Activated CD8-positive, alpha-beta memory T cell treated with anti-CD3 and anti-CD28 coated beads for 4 hours (primary cell): Measurements from ENCODE around the gene IZUMO2.
"Not testable (repeated sequence)": the region's sequence is repeated elsewhere in the genome, so short reads cannot be mapped to it uniquely, and the experiment has no call there.

Source experiments
- DNase-seq, 2 donors: peaks; one replicate each; pipeline ENCODE4 v3.0.0-alpha.2; 2020; ENCODE audit warnings: low read depth in 2 of 2

The IZUMO2 gene

DNA sequence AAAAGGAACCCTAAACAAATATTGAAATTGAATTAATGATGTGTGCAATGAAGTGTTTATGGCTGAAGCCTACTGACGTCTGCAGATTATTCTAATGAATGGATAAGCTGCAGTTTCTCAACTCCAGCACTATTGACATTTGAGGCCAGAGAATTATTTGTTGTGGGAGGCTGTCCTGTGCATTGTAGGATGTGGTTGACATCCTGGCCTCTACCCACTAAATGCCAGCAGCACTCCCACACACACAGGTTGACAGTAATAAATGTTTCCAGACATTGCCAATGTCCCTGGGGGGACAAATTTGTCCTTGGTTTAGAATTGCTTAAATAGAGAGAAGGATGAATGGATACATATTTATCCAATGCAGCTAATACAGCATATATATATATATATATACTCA lies 21.1 kb upstream of the IZUMO2 start:
- DNase-seq = no peak

DNA sequence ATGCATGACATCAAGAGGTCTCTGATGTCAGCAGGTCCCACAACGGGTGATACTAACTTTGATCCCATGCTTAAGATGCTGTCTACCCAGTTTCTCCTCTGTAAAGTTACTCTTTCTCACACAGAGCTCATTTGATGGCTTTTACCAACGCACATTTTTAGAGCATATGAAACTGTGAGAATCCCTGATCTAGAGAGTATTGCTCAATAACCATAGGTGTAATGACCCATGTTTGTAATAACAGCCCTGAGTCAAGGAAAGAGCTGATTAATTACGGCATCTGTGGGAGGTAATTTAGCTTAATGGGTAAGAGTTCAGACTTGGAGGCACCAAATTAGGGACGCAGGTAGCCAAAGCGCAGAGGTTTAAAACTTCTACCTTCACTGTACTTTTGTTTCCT lies 18.0 kb upstream of the IZUMO2 start:
- DNase-seq = no peak

DNA sequence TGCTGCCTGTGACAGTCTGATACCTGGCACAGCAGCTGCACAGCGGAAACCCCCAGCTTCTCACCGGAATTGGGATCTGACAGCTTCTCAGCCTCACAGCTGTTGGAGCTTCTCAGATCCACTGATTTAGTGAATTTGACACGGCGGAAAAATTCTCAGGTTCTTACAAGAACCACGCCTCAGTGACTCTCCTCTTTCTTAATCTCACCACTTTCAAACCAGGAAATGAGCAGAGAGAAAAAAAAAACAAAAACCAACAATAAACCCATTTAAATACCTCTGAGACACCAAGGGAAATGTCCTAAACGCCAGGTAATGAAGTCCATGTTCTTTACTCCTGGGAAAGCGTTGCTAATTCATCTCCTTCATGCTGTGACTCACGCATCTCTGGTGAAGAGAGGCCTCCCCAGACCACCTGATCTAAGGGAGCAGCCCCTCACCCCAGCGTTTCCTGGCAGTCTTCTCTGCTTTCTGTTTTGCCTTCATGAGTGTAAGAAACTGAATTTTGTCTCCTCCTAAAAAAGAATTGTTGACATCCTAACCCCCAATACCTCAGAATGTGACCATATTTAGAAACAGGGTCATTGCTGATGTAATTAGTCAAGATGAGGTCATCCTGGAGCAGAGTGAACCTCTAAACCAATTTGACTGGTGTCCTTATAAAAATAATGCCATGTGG lies 15.9 kb upstream of the IZUMO2 start:
- no peak for DNase-seq

- no peak for DNase-seq
These were observed 15.2 kb upstream of the IZUMO2 start for GRCh38 chr19:50178320-50178719.

DNA sequence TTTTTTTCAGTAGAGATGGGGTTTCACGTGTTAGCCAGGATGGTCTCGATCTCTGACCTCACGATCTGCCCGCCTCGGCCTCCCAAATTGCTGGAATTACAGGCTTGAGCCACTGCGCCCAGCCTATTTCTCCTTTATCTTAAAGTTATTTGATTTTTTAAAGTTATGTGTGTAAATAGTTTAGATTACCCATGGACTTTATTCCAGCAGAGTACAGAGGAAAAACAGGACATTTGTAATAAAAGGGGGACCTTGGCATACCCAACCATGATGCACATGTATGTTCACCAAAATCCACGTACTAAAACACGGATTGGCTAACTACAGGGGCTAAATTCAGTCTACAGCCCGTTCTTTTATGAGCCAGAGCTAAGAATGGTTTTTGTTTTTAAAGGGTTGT lies 13.7 kb upstream of the IZUMO2 start:
- no peak for DNase-seq

DNA sequence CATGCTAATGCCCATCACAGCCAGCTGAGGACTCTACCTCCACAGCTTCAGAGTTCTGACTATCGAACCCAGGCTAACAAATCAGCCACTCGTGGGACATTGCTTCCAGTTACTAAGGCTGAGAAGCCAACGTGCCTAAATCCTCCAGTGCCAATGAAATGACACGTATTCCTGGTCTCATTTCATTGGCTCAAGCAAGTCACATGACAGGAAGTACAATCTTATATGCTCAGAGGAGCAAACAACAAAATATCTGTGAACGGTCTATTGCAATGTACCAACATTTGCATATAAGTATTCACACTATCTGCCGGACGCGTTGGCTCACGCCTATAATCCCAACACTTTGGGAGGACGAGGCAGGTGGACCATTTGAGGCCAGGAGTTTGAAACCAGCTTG lies 12.8 kb upstream of the IZUMO2 start:
- no peak for DNase-seq

- no peak for DNase-seq
These were observed 11.2 kb upstream of the IZUMO2 start for GRCh38 chr19:50174100-50174793.

GRCh38 chr19:50173127-50173526 lies 10.0 kb upstream of the IZUMO2 start:
- no peak for DNase-seq

DNA sequence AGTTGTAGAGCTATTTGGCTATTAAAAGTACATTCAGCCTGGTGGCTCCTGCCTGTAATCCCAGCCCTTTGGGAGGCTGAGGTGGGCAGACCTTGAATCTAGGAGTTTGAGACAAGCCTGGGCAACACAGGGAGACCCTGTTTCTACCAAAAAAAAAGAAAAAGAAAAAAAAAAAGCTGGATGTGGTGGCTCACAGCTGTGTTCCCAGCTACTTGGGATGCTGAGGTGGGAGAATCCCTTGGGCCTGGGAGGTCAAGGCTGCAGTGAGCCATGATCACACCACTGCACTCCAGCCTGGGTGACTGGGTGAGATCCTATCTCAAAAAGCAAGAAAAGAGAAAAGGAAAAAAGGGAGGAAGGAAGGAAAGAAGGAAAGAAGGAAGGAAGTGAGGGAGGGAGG lies 9.6 kb upstream of the IZUMO2 start:
- DNase-seq = no peak

DNA sequence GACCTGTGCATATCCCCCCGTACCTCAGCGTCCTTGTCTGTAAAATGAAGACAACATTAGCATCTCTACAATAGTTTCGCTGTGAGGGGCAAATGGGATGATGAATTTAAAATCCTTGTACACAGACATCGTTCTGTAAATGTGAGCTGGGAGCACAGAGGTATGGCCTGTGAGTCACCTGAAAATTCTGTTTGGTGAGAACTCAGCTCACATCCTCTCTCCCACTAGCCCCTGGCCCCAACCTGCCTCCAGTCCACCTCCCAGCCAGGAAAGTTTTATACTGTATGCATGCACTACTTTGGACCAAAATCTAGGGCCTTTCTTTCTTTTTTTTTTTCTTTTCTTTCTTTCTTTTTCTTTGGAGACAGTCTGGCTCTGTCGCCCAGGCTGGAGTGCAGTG lies 8.7 kb upstream of the IZUMO2 start:
- no peak for DNase-seq

DNA sequence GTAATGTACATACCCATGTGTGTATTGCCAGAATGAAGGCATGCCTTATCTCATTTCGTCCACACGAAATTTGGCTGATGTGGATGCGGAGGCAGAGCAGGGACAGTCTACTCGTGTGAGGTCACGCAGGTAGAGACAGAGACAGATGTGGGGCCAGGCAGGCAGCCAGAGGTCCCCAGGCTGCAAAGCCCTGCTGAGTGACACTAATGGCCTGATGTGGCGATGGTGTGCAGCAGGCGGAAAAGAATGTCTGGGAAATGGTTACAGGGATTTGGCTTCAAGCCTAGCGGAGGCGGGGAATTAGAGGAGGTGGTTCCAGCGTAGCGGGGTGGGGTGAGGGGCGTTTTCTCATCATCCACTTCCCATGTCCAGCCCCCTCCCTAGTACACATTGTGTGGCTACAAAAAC lies 4.2 kb upstream of the IZUMO2 start:
- DNase-seq = no peak

GRCh38 chr19:50159078-50159477 lies 4.0 kb downstream of the IZUMO2 start:
- DNase-seq = no peak

- no peak for DNase-seq
These were observed 4.5 kb downstream of the IZUMO2 start for GRCh38 chr19:50158577-50158976.

- no peak for DNase-seq
These were observed 7.5 kb downstream of the IZUMO2 start for GRCh38 chr19:50155520-50156109.

GRCh38 chr19:50154529-50154928 lies 8.6 kb downstream of the IZUMO2 start:
- no peak for DNase-seq

DNA sequence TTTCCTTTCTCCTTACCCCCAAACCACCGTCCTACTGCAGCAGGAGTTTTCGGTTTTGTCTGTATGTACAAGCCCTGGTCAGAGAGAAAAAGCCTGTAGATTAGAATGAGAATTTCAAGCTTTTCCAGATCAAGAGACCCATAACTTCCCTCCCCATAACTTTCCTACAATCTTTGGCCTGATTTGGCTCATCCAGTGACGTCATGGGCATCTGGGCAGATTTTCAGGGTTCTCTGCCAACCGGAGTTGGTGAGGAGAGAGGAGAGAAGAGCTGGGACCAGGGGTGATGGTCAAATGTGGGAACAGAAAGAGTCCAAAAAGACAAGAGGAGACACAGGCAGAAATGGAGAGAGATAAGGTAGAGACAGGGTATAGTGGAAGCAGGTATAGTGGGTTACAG lies 10.5 kb downstream of the IZUMO2 start:
- no peak for DNase-seq

- no peak for DNase-seq
These were observed 14.6 kb downstream of the IZUMO2 start for GRCh38 chr19:50148528-50148927.

DNA sequence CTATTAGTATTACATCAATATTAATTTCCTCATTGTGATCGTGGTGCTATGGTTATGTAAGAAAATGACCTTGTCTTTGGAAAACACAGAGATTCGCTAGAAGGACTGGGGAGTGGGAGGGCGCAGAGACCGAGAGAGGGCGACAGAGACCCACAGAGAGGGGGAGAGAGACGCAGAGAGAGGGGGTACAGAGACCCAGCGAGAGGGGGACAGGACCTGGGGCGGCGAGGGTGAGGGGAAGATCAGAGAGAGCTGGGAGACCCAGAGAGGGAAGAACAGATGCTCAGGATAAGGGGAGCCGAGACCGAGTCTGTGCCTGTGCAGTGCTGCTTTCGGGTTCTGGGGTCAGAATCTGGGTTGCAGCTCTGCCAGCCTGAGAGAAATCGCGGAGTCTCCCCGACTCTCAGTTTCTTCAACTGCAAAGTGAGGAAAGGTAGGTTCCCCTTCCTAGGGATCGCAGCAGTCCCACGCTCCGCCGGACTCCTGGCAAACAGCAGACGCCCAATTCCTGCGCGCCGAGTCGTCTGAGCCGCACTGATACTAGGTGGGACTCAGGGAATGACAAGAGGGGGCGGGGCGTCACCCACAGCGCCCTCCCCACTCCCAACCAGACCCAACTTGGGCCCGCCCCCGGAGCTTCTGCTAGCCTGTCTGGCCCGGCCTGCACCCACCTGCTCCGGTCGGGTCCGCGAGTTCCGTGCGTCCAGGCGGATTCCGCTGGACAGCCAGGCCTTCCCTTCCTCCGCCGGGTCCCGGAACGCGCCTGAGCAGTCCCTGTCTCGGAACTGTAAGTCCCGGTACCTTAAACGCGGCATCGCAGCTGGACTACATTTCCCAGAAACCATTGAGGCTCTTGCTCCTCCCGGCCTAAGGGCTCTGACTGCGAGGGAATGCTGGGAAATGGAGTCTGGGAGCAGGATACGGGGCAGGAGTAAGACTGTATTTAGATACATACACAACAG lies 15.3 kb downstream of the IZUMO2 start:
- peak; percentile 31 to 36 for DNase-seq

GRCh38 chr19:50141921-50142320 lies 21.2 kb downstream of the IZUMO2 start:
- not testable (repeated sequence) for DNase-seq

- DNase-seq = not testable (repeated sequence)
These were observed 22.8 kb downstream of the IZUMO2 start for GRCh38 chr19:50140118-50140845.

GRCh38 chr19:50136603-50137365 lies 26.3 kb downstream of the IZUMO2 start:
- not testable (repeated sequence) for DNase-seq
